Measurements from ENCODE around the gene ZNF581. TPM values are rescaled to one million over a fixed set of nuclear protein-coding genes. Genes with fewer than 3 reads are reported as not detected.

ZNF581 gene
- total RNA-seq, 1 experiment from 2014 or later, result 39.0 TPM

DNA sequence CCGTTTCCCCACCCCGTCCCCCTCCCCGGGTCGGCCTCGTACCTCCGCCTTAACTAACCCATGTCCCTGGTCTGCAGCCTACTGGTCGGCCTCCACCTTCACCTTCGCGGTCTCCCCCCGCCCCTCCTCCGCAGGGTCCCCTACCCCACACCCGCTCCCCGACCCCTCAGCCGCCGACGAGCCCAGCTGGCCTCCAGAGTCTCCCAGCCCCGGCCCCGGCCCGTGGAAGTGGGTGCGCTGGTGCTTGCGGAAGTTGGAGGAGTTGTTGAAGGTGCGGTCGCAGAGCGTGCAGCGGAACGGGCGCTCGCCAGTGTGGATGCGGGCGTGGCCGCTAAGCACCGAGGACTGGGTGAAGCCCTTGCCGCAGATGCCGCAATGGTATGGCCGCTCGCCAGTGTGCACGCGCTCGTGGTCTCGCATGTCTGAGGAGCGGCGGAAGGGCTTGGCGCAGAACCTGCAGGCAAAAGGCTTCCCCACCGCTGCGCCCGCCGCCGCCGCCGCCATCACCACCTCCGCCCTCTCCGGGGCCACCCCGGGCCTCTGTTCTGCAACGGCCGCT is 21.7 kb upstream of the ZNF581 start:
- in situ Hi-C loops (cut with HindIII; ENCODE audit: low pct_unique_long_range_greater_than_20kb, low sequenced_read_pairs) (no loop called here), intact Hi-C loops (cut with micrococcal nuclease; ENCODE audit: unreplicated experiment) (no loop called here)
- POLR2A ChIA-PET, result no interaction called here
- CTCF ChIA-PET, result no interaction called here
- no peaks in the 10 kb centered on the region for H3K36me3 ChIP-seq (ENCODE audit: control insufficient read depth, insufficient read depth, low read length)
- ATAC-seq, result no peak
- no peaks in the 10 kb centered on the region for H3K9me3 ChIP-seq (ENCODE audit: control insufficient read depth, insufficient read depth, low read depth, low read length)
- DNase-seq (ENCODE audit: low read depth, low spot score), result no peak
- BruUV-seq (replicated peaks), result no TSS peak
- no peaks in the 10 kb centered on the region for H3K27me3 ChIP-seq (ENCODE audit: control insufficient read depth, insufficient read depth, low read length)
- H3K27ac ChIP-seq (ENCODE audit: low read length), result no peak overlapping the region
- no peak overlapping the region for H3K4me3 ChIP-seq (ENCODE audit: low read depth in 2 of 2, low read length in 2 of 2)
- TF ChIP-seq, protein P1, sequence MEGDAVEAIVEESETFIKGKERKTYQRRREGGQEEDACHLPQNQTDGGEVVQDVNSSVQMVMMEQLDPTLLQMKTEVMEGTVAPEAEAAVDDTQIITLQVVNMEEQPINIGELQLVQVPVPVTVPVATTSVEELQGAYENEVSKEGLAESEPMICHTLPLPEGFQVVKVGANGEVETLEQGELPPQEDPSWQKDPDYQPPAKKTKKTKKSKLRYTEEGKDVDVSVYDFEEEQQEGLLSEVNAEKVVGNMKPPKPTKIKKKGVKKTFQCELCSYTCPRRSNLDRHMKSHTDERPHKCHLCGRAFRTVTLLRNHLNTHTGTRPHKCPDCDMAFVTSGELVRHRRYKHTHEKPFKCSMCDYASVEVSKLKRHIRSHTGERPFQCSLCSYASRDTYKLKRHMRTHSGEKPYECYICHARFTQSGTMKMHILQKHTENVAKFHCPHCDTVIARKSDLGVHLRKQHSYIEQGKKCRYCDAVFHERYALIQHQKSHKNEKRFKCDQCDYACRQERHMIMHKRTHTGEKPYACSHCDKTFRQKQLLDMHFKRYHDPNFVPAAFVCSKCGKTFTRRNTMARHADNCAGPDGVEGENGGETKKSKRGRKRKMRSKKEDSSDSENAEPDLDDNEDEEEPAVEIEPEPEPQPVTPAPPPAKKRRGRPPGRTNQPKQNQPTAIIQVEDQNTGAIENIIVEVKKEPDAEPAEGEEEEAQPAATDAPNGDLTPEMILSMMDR (IDR thresholded peaks at IDR 0.05), result no peak
- TF ChIP-seq TCF7L2 (IDR thresholded peaks at IDR 0.05; ENCODE audit: low read depth, low read length) (no peak), SIN3A (IDR thresholded peaks at IDR 0.05; ENCODE audit: borderline replicate concordance, insufficient read depth, low read depth, low read length) (no peak), POLR2AphosphoS5 (IDR thresholded peaks at IDR 0.05; ENCODE audit: low read depth, low read length) (no peak)
- TF ChIP-seq, protein P2, sequence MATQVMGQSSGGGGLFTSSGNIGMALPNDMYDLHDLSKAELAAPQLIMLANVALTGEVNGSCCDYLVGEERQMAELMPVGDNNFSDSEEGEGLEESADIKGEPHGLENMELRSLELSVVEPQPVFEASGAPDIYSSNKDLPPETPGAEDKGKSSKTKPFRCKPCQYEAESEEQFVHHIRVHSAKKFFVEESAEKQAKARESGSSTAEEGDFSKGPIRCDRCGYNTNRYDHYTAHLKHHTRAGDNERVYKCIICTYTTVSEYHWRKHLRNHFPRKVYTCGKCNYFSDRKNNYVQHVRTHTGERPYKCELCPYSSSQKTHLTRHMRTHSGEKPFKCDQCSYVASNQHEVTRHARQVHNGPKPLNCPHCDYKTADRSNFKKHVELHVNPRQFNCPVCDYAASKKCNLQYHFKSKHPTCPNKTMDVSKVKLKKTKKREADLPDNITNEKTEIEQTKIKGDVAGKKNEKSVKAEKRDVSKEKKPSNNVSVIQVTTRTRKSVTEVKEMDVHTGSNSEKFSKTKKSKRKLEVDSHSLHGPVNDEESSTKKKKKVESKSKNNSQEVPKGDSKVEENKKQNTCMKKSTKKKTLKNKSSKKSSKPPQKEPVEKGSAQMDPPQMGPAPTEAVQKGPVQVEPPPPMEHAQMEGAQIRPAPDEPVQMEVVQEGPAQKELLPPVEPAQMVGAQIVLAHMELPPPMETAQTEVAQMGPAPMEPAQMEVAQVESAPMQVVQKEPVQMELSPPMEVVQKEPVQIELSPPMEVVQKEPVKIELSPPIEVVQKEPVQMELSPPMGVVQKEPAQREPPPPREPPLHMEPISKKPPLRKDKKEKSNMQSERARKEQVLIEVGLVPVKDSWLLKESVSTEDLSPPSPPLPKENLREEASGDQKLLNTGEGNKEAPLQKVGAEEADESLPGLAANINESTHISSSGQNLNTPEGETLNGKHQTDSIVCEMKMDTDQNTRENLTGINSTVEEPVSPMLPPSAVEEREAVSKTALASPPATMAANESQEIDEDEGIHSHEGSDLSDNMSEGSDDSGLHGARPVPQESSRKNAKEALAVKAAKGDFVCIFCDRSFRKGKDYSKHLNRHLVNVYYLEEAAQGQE (IDR thresholded peaks at IDR 0.05; ENCODE audit: insufficient read depth in 1 of 2, low read depth in 2 of 2, low read length in 1 of 2), result no peak
- 0 out of 2 replicates have a peak, but pooled peaks cover 3% of the 10 kb centered on the region for H3K4me1 ChIP-seq (ENCODE audit: control insufficient read depth, insufficient read depth, low read length)

DNA sequence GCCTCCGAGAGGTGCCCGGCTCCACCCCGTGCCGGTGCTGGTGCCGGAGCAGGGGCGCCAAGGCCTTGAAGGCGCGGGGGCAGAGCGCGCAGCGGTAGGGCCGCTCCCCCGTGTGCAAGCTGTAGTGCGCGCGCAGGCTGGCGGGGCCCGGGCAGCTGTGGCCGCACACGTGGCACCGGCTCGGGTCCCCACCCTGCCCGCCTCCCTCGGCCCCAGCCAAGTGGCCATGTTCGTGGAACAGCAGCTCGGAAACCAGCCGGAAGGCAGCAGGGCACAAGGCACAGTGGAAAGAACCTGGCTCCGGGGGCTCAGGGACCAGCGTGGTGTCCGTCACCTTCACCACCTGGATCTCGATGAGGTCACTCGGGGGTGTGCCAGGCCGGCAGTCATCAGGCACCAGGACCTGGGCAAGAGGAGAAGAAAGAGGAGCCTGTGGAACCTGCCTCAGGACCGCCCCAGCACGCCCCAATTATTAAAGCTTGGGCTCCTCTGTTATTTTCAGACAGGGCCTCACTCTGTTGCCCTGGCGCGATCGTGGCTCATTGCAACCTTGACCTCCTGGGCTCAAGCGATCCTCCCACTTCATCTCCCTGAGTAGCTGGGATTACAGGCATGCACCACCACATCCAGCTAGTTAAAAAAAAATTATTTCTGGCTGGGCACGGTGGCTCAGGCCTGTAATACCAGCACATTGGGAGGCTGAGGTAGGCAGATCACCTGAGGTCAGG is 21.0 kb upstream of the ZNF581 start:
- no peak for TF ChIP-seq TCF7L2 (IDR thresholded peaks at IDR 0.05; ENCODE audit: low read depth, low read length)
- POLR2A ChIA-PET, result no interaction called here
- Histone ChIP-seq H3K9me3 (ENCODE audit: control insufficient read depth, insufficient read depth, low read depth, low read length) (no peaks in the 10 kb centered on the region), H3K4me1 (ENCODE audit: control insufficient read depth, insufficient read depth, low read length) (0 out of 2 replicates have a peak, but pooled peaks cover 3% of the 10 kb centered on the region), H3K36me3 (ENCODE audit: control insufficient read depth, insufficient read depth, low read length) (no peaks in the 10 kb centered on the region), H3K27ac (ENCODE audit: low read length) (no peak overlapping the region), H3K27me3 (ENCODE audit: control insufficient read depth, insufficient read depth, low read length) (no peaks in the 10 kb centered on the region), H3K4me3 (ENCODE audit: low read depth in 2 of 2, low read length in 2 of 2) (no peak overlapping the region)
- BruUV-seq (replicated peaks), result no TSS peak
- DNase-seq (ENCODE audit: low read depth, low spot score) (no peak), ATAC-seq (no peak)
- CTCF ChIA-PET, result no interaction called here
- in situ Hi-C loops (cut with HindIII; ENCODE audit: low pct_unique_long_range_greater_than_20kb, low sequenced_read_pairs), result no loop called here
- intact Hi-C loops (cut with micrococcal nuclease; ENCODE audit: unreplicated experiment), result no loop called here

DNA sequence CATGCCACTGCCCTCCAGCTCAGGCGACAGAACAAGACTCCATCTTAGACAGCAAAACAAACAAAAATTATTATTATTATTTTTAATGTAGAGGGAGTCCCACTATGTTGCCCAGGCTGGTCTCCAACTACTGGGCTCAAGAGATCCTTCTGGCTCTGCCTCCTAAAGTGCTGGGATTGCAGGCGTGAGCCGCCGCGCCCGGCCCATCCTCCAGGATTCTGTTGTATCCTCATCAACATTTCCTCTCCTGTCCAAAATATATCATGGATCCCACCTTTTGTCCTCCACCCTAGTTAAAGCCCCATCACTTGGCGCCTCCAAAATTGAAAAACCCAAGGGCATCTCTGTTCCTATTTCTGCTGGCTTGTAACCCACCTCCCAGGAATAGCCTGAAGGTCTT is 20.3 kb upstream of the ZNF581 start:
- H3K27ac ChIP-seq (ENCODE audit: low read length), result no peak overlapping the region
- DNase-seq (ENCODE audit: low read depth, low spot score), result no peak
- 0 out of 2 replicates have a peak, but pooled peaks cover 3% of the 10 kb centered on the region for H3K4me1 ChIP-seq (ENCODE audit: control insufficient read depth, insufficient read depth, low read length)
- CTCF ChIA-PET, result no interaction called here
- ATAC-seq, result no peak
- H3K9me3 ChIP-seq (ENCODE audit: control insufficient read depth, insufficient read depth, low read depth, low read length), result no peaks in the 10 kb centered on the region
- POLR2A ChIA-PET, result no interaction called here
- intact Hi-C loops (cut with micrococcal nuclease; ENCODE audit: unreplicated experiment) (no loop called here), in situ Hi-C loops (cut with HindIII; ENCODE audit: low pct_unique_long_range_greater_than_20kb, low sequenced_read_pairs) (no loop called here)
- TF ChIP-seq, protein P2 (IDR thresholded peaks at IDR 0.05; ENCODE audit: insufficient read depth in 1 of 2, low read depth in 2 of 2, low read length in 1 of 2), result no peak
- TF ChIP-seq TCF7L2 (IDR thresholded peaks at IDR 0.05; ENCODE audit: low read depth, low read length), result no peak
- TF ChIP-seq, protein P1 (IDR thresholded peaks at IDR 0.05), result no peak
- no peak for TF ChIP-seq SIN3A (IDR thresholded peaks at IDR 0.05; ENCODE audit: borderline replicate concordance, insufficient read depth, low read depth, low read length)
- TF ChIP-seq POLR2AphosphoS5 (IDR thresholded peaks at IDR 0.05; ENCODE audit: low read depth, low read length), result no peak
- no peaks in the 10 kb centered on the region for H3K27me3 ChIP-seq (ENCODE audit: control insufficient read depth, insufficient read depth, low read length)
- no peaks in the 10 kb centered on the region for H3K36me3 ChIP-seq (ENCODE audit: control insufficient read depth, insufficient read depth, low read length)
- H3K4me3 ChIP-seq (ENCODE audit: low read depth in 2 of 2, low read length in 2 of 2), result no peak overlapping the region
- no TSS peak for BruUV-seq (replicated peaks)
